Astrocyte (in vitro differentiated cells and primary cell): ENCODE results near the gene PLCH2. TPM values are rescaled to one million over a fixed set of nuclear protein-coding genes. Genes with fewer than 3 reads are reported as not detected.

Experiments used
- DNase-seq: peaks from one replicate; pipeline ENCODE4 v3.0.0-alpha.2; 2010; ENCODE audit warnings: low read depth
- FAIRE-seq: peaks from 2 replicates; lab custom pipeline; 2011; peaks lifted over from hg19 to GRCh38; lab: Jason Lieb, UNC
- H2AFZ ChIP-seq: 2 replicates; pipeline ENCODE4 v1.6.0; 2012; ENCODE audit warnings: low read depth, low read length, inconsistent platforms
- H3K27ac ChIP-seq: 2 replicates; pipeline ENCODE4 v1.5.1; 2011; ENCODE audit warnings: low read depth, low read length, inconsistent platforms
- H3K27me3 ChIP-seq: 2 replicates; pipeline ENCODE4 v1.6.0; 2011; ENCODE audit warnings: low read length, inconsistent platforms; ENCODE audit not compliant: insufficient read depth
- H3K36me3 ChIP-seq: 2 replicates; pipeline ENCODE4 v1.5.1; 2011; ENCODE audit warnings: low read length, inconsistent platforms; ENCODE audit not compliant: insufficient read depth
- H3K4me1 ChIP-seq: 2 replicates; pipeline ENCODE4 v1.5.1; 2011; ENCODE audit warnings: low read length, inconsistent platforms; ENCODE audit not compliant: insufficient read depth
- H3K4me2 ChIP-seq: 2 replicates; pipeline ENCODE4 v1.6.0; 2012; ENCODE audit warnings: low read length, inconsistent platforms
- H3K4me3 ChIP-seq: 2 replicates; pipeline ENCODE4 v1.5.1; 2011; ENCODE audit warnings: low read depth, mild to moderate bottlenecking, low read length, inconsistent platforms; ENCODE audit not compliant: insufficient read depth
- H3K79me2 ChIP-seq: 2 replicates; pipeline ENCODE4 v1.6.0; 2012; ENCODE audit warnings: mild to moderate bottlenecking, low read length, inconsistent platforms; ENCODE audit not compliant: insufficient read depth
- H3K9ac ChIP-seq: 2 replicates; pipeline ENCODE4 v1.6.0; 2012; ENCODE audit warnings: mild to moderate bottlenecking, low read length, inconsistent platforms
- H3K9me3 ChIP-seq: 2 replicates; pipeline ENCODE4 v1.5.1; 2012; ENCODE audit warnings: low read depth, mild to moderate bottlenecking, low read length, inconsistent platforms; ENCODE audit not compliant: insufficient read depth
- H4K20me1 ChIP-seq: 2 replicates; pipeline ENCODE4 v1.6.0; 2012; ENCODE audit warnings: low read length, inconsistent platforms; ENCODE audit not compliant: insufficient read depth
- H3K27ac Mint-ChIP-seq: one replicate; pipeline ENCODE4 v1.8.0; 2021; ENCODE audit warnings: mild to moderate bottlenecking, mixed read lengths; ENCODE audit not compliant: unreplicated experiment
- H3K27me3 Mint-ChIP-seq: one replicate; pipeline ENCODE4 v1.8.0; 2021; ENCODE audit warnings: low read depth, mixed read lengths; ENCODE audit not compliant: unreplicated experiment
- H3K36me3 Mint-ChIP-seq: one replicate; pipeline ENCODE4 v1.8.0; 2021; ENCODE audit warnings: low read depth, mixed read lengths; ENCODE audit not compliant: unreplicated experiment
- H3K4me1 Mint-ChIP-seq: one replicate; pipeline ENCODE4 v1.8.0; 2021; ENCODE audit warnings: low read depth, mixed read lengths; ENCODE audit not compliant: unreplicated experiment
- H3K4me3 Mint-ChIP-seq: one replicate; pipeline ENCODE4 v1.8.0; 2021; ENCODE audit warnings: mild to moderate bottlenecking, moderate library complexity, mixed read lengths; ENCODE audit not compliant: unreplicated experiment
- H3K9me3 Mint-ChIP-seq: one replicate; pipeline ENCODE4 v1.8.0; 2021; ENCODE audit warnings: mild to moderate bottlenecking, mixed read lengths; ENCODE audit not compliant: unreplicated experiment
- EZH2 ChIP-seq: IDR thresholded peaks from 2 replicates; pipeline ENCODE4 v1.6.1; 2012; ENCODE audit warnings: mild to moderate bottlenecking, low read length, inconsistent platforms; ENCODE audit not compliant: insufficient read depth
- total RNA-seq: library from RNA; stranded (reverse); gene quantifications from 2 replicates; pipeline ENCODE4 v1.2.1, GENCODE V29; 2021
- TF ChIP-seq, protein P1 (sequence below): IDR thresholded peaks from 2 replicates; pipeline ENCODE4 v1.5.1; 2011; ENCODE audit warnings: low read depth, mild to moderate bottlenecking, inconsistent platforms, low read length, moderate library complexity; ENCODE audit not compliant: insufficient read depth

PLCH2 gene
- total RNA-seq, 1 donor from 2014 or later: 2.0 TPM

DNA sequence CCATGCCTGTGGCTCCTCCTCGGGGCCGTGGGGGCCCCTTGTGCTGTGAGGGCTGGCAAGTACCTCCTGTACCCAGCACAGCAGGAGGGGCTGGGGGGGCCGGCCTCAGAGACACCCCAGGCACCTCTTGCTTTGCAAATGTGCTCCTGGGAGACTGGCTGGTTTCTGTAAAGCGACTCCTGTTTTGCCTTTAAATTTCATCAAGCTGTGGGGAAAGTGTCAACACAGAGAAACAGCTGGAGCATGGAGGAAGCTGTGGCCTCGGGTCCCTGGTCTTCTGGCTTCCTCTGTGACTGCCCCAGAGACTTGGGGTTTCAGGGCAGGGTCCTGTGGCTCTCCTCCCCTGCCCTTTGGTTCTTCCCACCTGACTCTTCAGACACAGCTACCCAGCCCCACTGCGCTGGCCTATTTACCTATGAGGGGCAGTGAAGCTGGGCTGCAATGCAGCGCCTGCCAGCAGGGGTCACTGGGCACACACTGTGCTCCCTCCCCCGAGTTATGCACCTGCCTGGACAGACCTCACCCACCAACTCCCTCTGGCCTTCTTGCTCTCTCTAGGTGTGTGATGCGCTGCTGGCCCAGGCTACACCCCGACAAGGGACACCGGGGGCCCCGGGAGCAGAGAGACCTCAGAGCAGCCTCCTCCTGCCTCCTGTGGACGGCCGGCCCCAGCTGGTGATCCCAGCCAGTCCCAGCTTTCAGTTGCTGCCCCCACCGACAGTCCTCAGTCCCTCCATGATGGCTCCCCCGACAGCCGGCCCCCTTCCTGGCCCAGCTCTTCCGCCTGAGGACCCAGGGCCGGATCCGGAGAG is 46.1 kb upstream of the PLCH2 start:
- Mint-ChIP-seq H3K9me3 (peaks cover 4% of the 10 kb centered on the region), H3K4me1 (no peaks in the 10 kb centered on the region), H3K27ac (no peak overlapping the region), H3K27me3 (peaks cover 27% of the 10 kb centered on the region), H3K36me3 (no peaks in the 10 kb centered on the region), H3K4me3 (no peak overlapping the region)
- Histone ChIP-seq H2AFZ (no peak overlapping the region), H3K36me3 (no peaks in the 10 kb centered on the region), H3K79me2 (no peaks in the 10 kb centered on the region), H3K9ac (no peak overlapping the region), H3K27ac (no peak overlapping the region), H3K4me1 (no peaks in the 10 kb centered on the region), H3K4me3 (no peak overlapping the region), H3K4me2 (no peak overlapping the region), H4K20me1 (no peaks in the 10 kb centered on the region), H3K9me3 (no peaks in the 10 kb centered on the region), H3K27me3 (peaks cover 17% of the 10 kb centered on the region)
- DNase-seq (no peak), FAIRE-seq (no peak)
- no peak for TF ChIP-seq EZH2
- TF ChIP-seq, protein P1, sequence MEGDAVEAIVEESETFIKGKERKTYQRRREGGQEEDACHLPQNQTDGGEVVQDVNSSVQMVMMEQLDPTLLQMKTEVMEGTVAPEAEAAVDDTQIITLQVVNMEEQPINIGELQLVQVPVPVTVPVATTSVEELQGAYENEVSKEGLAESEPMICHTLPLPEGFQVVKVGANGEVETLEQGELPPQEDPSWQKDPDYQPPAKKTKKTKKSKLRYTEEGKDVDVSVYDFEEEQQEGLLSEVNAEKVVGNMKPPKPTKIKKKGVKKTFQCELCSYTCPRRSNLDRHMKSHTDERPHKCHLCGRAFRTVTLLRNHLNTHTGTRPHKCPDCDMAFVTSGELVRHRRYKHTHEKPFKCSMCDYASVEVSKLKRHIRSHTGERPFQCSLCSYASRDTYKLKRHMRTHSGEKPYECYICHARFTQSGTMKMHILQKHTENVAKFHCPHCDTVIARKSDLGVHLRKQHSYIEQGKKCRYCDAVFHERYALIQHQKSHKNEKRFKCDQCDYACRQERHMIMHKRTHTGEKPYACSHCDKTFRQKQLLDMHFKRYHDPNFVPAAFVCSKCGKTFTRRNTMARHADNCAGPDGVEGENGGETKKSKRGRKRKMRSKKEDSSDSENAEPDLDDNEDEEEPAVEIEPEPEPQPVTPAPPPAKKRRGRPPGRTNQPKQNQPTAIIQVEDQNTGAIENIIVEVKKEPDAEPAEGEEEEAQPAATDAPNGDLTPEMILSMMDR: no peak

DNA sequence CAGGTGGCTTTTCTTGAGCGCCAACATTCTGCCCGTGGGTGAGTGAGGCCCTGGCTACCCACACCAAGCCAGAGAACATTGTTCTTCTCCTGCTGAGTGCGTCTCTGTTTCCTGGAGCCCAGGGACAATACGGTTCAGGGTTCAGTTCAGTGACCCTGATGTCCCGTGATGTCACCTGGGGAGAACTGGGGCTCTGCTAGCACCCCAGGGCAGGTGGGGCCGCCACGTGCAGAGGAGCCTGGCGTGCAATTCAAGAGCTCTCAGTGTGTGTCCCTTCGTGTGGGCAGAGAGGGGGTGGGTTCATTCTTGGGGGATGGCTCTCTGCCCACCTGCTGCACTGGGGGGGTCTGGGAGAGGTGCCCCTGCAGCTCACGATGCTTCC is 45.5 kb upstream of the PLCH2 start:
- H3K27me3 ChIP-seq: peaks cover 17% of the 10 kb centered on the region
- H3K4me3 ChIP-seq: no peak overlapping the region
- H3K4me1 ChIP-seq: no peaks in the 10 kb centered on the region
- no peaks in the 10 kb centered on the region for H3K9me3 ChIP-seq
- H3K4me1 Mint-ChIP-seq: no peaks in the 10 kb centered on the region
- peaks cover 25% of the 10 kb centered on the region for H3K27me3 Mint-ChIP-seq
- FAIRE-seq (no peak), DNase-seq (no peak)
- H3K4me2 ChIP-seq: no peak overlapping the region
- H3K27ac ChIP-seq: no peak overlapping the region
- no peak overlapping the region for H3K4me3 Mint-ChIP-seq
- H3K9ac ChIP-seq: no peak overlapping the region
- H4K20me1 ChIP-seq: no peaks in the 10 kb centered on the region
- TF ChIP-seq, protein P1: no peak
- no peak for TF ChIP-seq EZH2
- H3K9me3 Mint-ChIP-seq: peaks cover 4% of the 10 kb centered on the region
- no peak overlapping the region for H2AFZ ChIP-seq
- H3K27ac Mint-ChIP-seq: no peak overlapping the region
- no peaks in the 10 kb centered on the region for H3K79me2 ChIP-seq
- no peaks in the 10 kb centered on the region for H3K36me3 ChIP-seq
- H3K36me3 Mint-ChIP-seq: no peaks in the 10 kb centered on the region

DNA sequence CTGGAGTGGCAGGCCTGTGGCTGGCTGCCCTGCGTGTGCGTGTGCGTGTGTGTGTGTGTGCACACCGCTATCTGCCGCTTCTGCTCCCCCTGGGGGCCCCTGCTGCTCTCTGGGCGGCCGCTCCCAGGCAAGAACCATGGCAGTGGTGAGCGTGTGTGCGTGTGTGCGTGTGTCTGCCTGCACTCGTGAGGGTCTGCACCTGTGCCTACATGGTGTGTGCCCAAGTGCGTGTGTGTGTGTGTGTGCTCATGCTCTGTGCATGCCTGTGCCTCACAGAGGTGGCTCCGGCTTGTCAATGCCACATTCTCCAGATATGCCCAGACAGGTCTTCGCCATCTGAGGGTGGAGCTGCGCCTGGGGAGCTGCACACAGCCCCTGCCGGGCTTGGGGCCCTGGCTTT is 45.0 kb upstream of the PLCH2 start:
- Mint-ChIP-seq H3K27me3 (peaks cover 20% of the 10 kb centered on the region), H3K9me3 (peaks cover 4% of the 10 kb centered on the region), H3K36me3 (no peaks in the 10 kb centered on the region), H3K4me1 (no peaks in the 10 kb centered on the region), H3K4me3 (no peak overlapping the region), H3K27ac (no peak overlapping the region)
- DNase-seq (no peak), FAIRE-seq (no peak)
- no peak overlapping the region for H3K4me2 ChIP-seq
- H3K27ac ChIP-seq: no peak overlapping the region
- H2AFZ ChIP-seq: no peak overlapping the region
- H3K79me2 ChIP-seq: no peaks in the 10 kb centered on the region
- H3K36me3 ChIP-seq: no peaks in the 10 kb centered on the region
- peaks cover 17% of the 10 kb centered on the region for H3K27me3 ChIP-seq
- TF ChIP-seq, protein P1: no peak
- TF ChIP-seq EZH2: no peak
- no peaks in the 10 kb centered on the region for H3K4me1 ChIP-seq
- no peaks in the 10 kb centered on the region for H3K9me3 ChIP-seq
- H3K9ac ChIP-seq: no peak overlapping the region
- no peaks in the 10 kb centered on the region for H4K20me1 ChIP-seq
- H3K4me3 ChIP-seq: no peak overlapping the region
